Activated effector memory CD4-positive, alpha-beta T cell treated with Interleukin-2 at 50 U/mL for 16 hours (primary cell): ENCODE results near the gene ZNF140.

Experiments used
- DNase-seq: peaks from one replicate; pipeline ENCODE4 v3.0.0-alpha.2; 2020

Gene ZNF140

DNA sequence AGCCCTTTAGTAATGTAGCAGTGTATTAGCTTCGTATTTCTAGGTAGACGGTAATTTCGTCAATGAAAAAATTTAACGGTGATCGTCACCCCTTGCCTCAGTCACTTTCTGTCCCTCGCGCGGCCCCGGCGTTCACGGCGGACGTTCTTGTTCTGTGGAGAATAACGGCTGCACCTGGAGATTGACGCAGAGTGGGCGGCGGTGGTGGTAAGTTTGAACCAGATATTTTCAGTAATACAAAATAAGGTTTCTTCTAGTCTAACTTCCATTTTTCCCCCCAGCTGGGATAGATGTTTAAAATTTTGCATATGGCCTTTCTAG lies 50.0 kb downstream of the ZNF140 start:
- DNase-seq: no peak

DNA sequence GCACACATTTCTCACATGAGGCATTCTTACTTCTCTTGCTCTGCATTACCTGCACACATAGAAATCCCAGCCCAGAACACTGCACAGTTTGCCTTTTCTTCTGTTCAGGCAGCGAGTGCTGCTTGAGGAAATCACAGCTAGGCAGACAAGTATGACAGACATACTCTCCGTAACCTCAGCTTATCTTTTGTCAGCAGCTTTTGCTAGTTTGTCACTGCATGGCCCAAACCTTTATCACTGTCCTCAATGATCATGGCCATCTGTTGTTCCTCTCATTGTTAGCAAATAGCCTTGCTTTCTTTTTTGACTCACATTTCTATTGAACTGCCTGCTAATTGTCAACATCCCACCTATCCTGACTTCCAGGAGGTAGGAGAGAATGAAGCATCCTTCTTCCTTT lies 55.0 kb downstream of the ZNF140 start:
- no peak for DNase-seq

DNA sequence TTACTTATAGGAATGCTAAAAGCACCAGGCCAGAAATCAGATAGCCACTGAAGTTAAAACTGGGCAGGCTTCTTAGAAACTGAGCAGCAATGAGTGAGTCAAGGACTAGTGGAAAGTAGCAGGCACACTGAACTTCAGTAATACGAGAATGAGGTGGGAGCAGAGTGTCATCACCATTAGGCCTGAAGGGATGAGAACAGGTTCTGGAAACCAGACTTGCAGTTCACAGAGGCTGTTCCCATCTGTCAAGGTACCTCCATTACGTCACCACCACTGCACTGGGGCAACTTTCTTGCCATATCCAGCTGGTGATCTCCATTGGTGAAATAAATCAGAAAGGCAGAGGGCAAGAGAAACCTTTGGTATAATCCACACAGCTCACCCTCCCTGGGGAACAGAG lies 65.3 kb downstream of the ZNF140 start:
- DNase-seq: no peak

DNA sequence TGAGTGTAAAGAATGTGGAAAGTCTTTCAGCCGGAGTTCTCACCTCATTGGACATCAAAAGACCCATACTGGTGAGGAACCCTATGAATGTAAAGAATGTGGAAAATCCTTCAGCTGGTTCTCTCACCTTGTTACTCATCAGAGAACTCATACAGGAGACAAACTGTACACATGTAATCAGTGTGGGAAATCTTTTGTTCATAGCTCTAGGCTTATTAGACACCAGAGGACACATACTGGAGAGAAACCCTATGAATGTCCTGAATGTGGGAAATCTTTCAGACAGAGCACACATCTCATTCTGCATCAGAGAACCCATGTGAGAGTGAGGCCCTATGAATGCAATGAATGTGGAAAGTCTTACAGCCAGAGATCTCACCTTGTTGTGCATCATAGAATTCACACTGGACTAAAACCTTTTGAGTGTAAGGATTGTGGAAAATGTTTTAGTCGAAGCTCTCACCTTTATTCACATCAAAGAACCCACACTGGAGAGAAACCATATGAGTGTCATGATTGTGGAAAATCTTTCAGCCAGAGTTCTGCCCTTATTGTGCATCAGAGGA lies 75.5 kb downstream of the ZNF140 start:
- no peak for DNase-seq
